ENCODE results near the gene ZNF134.
A peak's percentile ranks its signal among the peaks of the same experiment; 100 is the strongest.

ZNF134 gene

GRCh38 chr19:57613941-57614743 lies at the start of gene ZNF134:
TSS of gene ZNF134 (plus strand) at chr19:57614242. CDS start at chr19:57619469, 5,227 bp downstream.
- peak; percentile 90 for DNase-seq

DNA sequence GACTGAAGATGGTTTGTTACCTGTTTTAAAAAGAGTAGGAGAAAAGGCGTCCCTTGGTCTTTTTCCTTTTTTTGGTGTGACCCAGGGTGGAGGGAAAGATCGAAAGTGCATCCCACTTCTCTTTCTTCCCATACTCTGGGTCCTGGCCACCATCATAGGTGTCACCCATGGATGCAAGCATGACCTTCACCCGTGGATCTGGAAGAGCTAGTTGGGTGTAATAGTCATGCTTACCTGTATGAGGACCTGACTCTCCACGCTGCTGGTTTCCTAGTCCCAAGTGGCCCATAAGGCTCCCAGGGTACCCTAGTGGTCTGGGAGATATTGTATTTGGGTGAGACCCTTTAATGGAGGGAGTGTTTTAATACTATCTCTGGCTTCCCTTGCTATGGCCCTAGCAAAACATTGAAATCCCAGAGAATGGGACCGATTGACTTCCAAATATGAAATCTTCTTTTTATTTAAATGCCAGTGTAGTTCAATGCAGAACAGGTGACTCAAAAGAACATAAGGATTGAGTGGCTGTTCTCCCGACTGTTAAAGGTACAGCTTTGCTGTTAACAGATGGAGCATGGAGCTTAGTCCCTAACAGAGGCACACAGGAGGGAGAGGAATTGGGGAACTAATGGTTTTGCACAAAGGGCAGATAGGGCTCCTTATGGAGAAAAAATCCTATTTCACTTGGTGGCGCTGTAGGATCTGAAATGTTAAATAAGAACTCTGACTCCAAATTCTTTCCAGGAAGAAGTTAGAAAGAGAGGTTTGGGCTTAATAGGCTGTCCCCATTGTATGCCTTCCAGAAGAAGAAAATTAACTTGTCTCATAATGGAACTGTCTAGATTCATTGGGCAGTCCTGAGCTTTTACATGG lies 47.4 kb upstream of the ZNF134 start:
- peak; percentile 18 for DNase-seq

GRCh38 chr19:57570707-57571106 lies 43.3 kb upstream of the ZNF134 start:
- DNase-seq, result no peak

GRCh38 chr19:57572415-57572947 lies 41.6 kb upstream of the ZNF134 start:
- DNase-seq, result no peak

DNA sequence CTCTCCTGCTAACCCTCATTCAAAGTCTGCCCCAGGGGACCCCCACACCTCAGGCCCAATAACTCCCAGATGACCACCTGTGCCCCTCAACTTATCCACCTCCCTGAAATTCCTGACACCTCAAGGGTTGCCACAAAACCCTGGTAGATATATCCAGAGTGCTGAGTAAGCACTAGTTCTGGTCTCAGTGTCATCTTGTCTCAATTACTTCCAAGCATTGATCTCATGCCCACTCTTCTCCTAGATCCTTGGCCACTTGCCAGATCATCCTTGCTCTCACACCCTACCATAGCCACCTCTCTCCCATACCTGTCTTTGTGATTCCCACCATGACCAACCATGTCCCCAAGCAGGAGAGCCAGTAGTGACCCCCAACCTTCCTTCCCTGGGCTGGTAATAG lies 37.4 kb upstream of the ZNF134 start:
- DNase-seq, result no peak

DNA sequence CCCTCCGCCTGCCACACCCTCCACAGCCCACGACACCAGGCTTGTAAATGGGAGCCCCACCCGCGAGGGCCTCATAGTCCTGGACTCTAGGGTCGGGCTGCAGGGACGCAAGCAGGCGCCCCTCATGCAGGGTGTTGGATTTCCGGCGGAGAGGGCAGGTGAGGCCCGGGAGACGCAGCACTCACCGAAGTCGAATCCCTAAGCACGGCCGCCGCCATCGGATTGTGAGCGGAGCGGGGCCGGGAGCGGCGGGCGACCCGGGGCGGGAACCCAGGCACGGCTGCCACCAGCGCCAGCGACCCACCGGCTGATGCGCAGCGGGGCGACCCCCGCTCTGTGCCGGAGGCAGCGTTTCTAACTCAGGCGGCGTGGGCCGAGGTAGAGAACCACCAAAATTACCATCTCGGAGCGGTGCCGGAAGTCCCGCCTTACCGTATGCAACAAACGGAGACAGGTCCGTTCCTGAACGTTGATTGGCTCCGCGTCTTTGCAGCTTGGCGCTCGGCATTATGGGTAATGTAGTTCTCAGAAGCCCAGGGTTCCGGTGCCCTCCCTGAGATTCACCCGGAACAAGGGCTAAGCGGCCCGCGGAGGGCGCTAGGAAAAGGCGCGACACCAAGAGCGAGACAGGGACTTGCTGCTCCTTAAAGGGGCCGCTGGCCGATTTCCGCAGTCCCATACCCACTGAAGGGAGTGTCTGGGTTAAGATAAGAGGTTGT lies 35.4 kb upstream of the ZNF134 start, which contains the start of gene ZNF416:
Gene ZNF416, minus strand, starts transcription at position 425 of the 719 bp plus-strand sequence. Its CDS starts 207 bp downstream, at position 218.
- peak; percentile 99 for DNase-seq

- no peak for DNase-seq
Observed at GRCh38 chr19:57583104-57583520, 30.9 kb upstream of the ZNF134 start.

DNA sequence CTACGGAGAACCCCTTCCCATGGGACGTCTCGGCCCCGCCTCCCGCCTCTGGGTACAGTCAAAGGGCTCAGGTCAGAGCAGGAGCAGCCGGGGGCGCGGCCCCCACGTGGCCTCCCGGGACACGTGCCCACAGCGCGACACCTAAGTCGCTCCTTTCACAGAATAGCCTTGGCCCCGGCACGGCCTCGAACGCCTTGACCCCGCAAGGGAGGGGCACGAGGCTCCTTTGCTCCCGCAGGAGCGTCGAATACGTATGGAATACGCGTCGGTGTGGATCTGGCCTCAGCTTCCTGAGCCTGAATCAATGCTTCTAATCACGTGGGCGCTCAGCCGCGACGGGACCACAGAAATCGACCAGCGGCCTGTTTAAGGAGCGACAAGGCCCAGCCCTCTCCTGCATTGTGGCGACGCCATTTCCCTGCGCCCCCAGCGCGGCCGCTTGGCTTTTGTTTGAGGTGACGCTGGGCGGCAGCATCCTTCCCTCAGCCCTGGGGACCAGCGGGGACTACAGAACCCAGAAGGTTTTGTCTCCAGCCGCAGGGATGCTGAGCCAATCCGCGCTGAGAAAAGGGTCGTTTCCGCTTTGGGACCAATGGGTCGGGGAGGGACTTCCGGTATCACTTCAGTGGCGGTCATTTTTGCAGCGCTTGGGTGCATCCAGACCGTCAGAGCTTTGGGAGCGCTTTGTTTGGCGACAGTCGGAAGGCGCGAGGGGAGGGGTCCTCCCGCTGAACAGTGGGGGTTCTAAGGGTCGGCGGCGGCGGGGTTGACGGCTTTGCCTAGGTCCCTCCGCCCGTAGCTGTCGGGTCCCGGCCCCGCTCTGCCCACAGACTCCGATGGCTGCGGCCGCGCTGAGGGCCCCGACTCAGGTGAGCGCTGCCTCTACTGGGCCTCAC lies 30.3 kb upstream of the ZNF134 start, which contains the start of gene ZIK1:
Gene ZIK1, plus strand, starts transcription at position 625 of the 896 bp plus-strand sequence. Its CDS starts 212 bp downstream, at position 837.
- peak; percentile 84 for DNase-seq

DNA sequence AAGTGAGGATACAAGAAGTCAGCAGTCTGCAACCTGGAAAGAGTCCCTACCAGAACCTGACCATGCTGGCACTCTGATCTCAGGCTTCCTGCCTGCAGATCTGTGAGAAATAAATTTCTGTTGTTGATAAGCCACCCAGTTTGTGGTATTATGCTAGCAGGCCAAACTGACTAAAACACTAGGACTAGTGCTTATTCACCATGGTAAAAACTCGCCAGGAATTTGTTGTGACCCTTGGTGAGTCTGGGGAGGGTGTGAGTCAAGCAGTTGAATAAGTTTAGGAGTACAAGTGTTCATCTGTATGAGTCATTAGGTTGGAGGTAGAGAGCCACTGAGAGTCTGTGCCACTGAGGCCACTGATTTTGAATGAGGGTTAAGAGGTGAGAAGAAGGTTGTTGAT lies 26.5 kb upstream of the ZNF134 start:
- no peak for DNase-seq

- no peak for DNase-seq
Observed at GRCh38 chr19:57599377-57599760, 14.7 kb upstream of the ZNF134 start.

DNA sequence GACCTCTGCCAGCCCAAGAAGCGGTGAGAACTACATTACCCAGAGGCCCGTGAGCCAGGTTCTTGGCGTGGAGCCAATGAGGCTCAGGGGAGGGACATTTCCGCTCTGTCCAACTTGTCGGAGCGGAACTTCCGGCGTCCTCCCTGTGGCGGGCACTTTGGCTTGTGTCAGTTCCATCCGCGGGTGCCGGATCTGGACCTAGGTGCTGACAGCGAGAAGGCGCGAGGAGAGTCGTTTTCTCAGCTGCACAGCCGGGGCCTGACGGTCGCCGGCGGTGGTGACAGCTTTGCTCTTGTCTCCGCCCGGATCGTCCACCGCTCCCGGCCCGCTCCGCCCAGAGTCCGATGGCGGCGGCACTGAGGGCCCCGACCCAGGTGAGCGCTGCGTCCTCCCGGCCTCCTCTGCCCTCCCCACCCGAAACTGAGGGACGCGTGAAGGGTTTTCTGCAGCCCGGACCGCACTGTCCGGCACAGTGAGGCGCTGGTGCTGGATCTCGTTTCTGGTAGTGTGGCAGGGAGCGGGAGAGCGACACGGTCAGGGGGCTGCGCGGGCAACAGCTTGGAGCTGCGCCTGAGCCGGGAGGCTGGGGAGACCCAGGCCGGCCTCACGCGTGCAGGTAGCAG lies 14.2 kb upstream of the ZNF134 start, which contains the start of gene ZNF530:
Gene ZNF530, plus strand, starts transcription at position 125 of the 623 bp plus-strand sequence. CDS start 4,461 bp downstream, outside the sequence.
- peak; percentile 92 for DNase-seq

GRCh38 chr19:57606931-57607330 lies 7.1 kb upstream of the ZNF134 start:
- DNase-seq, result no peak

DNA sequence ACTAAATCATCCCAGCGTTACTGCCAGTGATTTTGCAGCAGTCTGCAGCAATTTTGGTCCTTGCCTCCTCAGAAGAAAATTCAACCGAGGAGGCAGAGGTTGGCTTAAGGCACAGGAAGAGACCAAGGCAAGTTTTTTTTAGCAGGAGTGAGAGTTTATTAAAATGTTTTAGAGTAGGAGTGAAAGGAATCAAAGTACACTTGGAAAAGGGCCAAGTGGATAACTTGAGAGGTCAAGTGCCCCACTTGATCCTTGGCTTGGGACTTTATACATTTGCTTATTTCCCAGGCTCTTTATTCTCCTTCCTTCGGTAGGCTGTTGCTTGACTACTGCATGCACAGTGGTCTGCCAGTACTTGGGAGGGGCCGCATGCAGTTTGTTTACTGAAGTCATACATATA lies 2.9 kb upstream of the ZNF134 start:
- no peak for DNase-seq

DNA sequence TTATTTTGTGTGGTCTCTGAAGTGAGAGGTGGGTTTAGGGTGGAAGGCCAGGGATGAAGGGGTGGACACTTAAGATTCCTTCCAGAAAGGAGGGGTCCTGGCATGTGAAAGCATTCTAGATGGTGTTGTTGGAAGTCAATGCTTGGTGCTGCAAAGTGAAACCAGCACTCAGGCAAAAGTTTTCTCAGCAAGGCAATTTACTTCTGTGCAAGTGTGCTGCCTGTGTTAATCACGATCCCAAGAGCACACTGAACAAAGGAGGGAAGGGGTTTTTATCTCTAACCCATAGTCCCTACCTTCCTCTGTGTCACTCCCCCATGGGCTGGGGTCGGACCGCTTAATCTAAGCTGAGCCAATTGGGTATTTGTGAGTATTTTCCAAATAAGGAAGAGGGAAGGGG lies 1.3 kb downstream of the ZNF134 start:
- no peak for DNase-seq

DNA sequence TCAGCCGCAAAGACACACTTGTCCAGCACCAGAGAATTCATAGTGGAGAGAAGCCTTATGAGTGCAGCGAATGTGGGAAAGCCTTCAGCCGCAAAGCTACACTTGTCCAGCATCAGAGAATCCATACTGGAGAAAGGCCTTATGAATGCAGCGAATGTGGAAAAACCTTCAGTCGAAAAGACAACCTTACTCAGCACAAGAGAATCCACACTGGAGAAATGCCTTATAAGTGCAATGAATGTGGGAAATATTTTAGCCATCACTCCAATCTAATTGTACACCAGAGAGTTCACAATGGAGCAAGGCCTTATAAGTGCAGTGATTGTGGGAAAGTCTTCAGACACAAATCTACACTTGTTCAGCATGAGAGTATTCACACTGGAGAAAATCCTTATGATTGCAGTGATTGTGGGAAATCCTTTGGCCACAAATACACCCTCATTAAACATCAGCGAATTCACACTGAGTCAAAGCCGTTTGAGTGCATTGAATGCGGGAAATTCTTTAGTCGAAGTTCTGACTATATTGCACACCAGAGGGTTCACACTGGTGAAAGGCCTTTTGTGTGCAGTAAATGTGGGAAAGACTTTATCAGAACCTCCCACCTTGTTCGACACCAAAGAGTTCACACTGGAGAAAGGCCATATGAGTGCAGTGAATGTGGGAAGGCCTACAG lies 6.8 kb downstream of the ZNF134 start:
- no peak for DNase-seq

DNA sequence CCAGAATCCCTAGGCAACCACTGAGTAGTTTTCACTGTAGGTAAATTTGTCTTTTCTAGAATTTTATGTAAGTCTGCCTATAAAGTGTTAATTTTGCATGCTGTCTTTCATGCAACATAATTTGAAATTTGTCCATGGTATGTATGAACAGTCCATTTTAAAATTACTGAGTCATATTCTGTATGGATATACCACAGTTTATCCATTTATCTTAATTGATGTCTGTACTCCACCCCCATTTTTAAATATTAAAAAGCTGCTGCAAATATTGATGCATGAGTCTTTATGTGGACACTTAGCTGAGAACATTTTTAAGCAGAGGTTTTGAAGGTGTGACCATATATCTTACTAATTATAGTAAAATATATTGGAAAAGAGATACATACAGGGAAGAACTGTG lies 9.0 kb downstream of the ZNF134 start:
- no peak for DNase-seq

DNA sequence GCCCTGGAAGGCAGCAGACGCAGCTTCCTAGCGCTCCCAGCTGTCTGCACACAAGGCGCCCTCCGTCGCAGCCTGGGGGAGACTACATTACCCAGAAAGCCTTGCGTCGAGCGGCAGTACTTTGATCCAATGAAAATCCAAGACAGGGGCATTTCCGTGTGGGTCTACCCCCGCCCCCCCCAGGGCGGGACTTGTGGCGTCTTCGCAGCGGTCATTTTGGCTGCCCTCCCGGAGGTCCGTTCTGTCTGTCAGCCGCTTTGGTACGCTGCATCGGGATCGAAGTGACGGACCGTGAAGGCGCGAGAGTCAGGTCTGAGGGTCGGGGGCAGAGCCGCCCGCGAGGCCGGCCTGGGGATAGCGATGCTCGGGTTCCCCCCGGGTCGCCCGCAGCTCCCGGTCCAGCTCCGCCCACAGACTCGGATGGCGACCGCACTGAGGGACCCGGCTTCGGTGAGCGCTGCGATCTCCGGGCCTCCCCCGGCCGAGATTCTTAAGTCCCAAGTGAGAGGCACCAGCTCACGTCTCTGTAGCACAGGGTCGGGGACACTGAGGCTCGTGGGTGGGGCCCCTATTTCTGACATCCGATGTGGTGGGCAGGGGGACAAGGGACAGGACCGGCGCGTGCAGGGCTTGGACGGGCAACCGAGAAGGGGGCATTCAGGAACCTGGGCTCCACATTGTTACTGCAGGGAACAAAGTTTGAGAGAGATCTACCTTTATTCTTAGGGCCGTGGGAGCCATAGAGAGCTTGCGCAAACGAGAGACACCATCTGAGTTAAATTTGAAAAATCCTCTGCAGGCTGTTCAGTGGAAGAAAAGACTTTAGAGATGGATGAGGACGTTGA lies 19.2 kb downstream of the ZNF134 start, which contains the start of gene ZNF211:
Gene ZNF211, plus strand, starts transcription at position 182 of the 845 bp plus-strand sequence. Its CDS starts 179 bp downstream, at position 361.
- peak; percentile 91 for DNase-seq

- no peak for DNase-seq
Observed at GRCh38 chr19:57633832-57634131, 19.7 kb downstream of the ZNF134 start.

DNA sequence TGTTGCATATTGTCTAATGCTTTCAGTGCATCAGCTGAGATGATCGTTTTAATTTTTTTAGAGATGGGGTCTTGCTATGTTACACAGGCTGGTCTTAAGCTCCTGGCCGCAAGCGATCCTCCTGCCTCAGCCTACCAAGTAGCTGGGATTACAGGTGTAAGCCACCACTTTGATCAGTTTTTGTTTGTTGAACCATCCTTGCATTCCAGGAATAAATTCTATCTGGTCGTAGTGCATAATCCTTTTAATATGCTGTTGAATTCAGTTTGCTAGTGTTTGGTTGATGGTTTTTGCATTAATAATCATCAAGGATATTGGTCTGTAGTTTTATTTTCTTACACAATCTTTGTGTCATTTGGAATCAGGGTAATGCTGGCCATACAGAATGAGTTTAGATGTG lies 23.3 kb downstream of the ZNF134 start:
- no peak for DNase-seq
